Ishikawa (cell line): ENCODE results near the gene TACC2.

Experiments used
- CEBPB ChIP-seq: IDR thresholded peaks from 2 replicates; pipeline ENCODE4 v1.6.1; 2012
- CREB1 ChIP-seq: IDR thresholded peaks from 2 replicates; pipeline ENCODE4 v1.6.1; 2012; ENCODE audit warnings: low read depth
- EGR1 ChIP-seq: IDR thresholded peaks from 2 replicates; pipeline ENCODE4 v1.6.1; 2012
- EP300 ChIP-seq: IDR thresholded peaks from 2 replicates; pipeline ENCODE4 v1.6.1; 2012; ENCODE audit warnings: borderline replicate concordance
- FOXM1 ChIP-seq: IDR thresholded peaks from 2 replicates; pipeline ENCODE4 v1.6.1; 2012; ENCODE audit warnings: low read depth, borderline replicate concordance
- NFIC ChIP-seq: IDR thresholded peaks from 2 replicates; pipeline ENCODE4 v1.6.1; 2012
- RAD21 ChIP-seq: IDR thresholded peaks from 2 replicates; pipeline ENCODE4 v1.6.1; 2012; ENCODE audit warnings: low read depth
- TAF1 ChIP-seq: IDR thresholded peaks from 2 replicates; pipeline ENCODE4 v1.6.1; 2012; ENCODE audit warnings: low read depth, mild to moderate bottlenecking
- TEAD4 ChIP-seq: IDR thresholded peaks from 2 replicates; pipeline ENCODE4 v1.6.1; 2012
- YY1 ChIP-seq: IDR thresholded peaks from 2 replicates; pipeline ENCODE4 v1.6.1; 2012; ENCODE audit warnings: low read depth
- ZBTB7A ChIP-seq: IDR thresholded peaks from 2 replicates; pipeline ENCODE4 v1.6.1; 2012; ENCODE audit warnings: low read depth
- TF ChIP-seq, protein P1 (sequence below): IDR thresholded peaks from 2 replicates; pipeline ENCODE4 v1.6.1; 2012
- TF ChIP-seq, protein P2 (sequence below): IDR thresholded peaks from 2 replicates; pipeline ENCODE4 v1.6.1; 2012
- TF ChIP-seq, protein P3 (sequence below): IDR thresholded peaks from 2 replicates; pipeline ENCODE4 v1.6.1; 2012; ENCODE audit warnings: low read depth, mild to moderate bottlenecking

The TACC2 gene, protein sequence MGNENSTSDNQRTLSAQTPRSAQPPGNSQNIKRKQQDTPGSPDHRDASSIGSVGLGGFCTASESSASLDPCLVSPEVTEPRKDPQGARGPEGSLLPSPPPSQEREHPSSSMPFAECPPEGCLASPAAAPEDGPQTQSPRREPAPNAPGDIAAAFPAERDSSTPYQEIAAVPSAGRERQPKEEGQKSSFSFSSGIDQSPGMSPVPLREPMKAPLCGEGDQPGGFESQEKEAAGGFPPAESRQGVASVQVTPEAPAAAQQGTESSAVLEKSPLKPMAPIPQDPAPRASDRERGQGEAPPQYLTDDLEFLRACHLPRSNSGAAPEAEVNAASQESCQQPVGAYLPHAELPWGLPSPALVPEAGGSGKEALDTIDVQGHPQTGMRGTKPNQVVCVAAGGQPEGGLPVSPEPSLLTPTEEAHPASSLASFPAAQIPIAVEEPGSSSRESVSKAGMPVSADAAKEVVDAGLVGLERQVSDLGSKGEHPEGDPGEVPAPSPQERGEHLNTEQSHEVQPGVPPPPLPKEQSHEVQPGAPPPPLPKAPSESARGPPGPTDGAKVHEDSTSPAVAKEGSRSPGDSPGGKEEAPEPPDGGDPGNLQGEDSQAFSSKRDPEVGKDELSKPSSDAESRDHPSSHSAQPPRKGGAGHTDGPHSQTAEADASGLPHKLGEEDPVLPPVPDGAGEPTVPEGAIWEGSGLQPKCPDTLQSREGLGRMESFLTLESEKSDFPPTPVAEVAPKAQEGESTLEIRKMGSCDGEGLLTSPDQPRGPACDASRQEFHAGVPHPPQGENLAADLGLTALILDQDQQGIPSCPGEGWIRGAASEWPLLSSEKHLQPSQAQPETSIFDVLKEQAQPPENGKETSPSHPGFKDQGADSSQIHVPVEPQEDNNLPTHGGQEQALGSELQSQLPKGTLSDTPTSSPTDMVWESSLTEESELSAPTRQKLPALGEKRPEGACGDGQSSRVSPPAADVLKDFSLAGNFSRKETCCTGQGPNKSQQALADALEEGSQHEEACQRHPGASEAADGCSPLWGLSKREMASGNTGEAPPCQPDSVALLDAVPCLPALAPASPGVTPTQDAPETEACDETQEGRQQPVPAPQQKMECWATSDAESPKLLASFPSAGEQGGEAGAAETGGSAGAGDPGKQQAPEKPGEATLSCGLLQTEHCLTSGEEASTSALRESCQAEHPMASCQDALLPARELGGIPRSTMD (N-terminal part only)

DNA sequence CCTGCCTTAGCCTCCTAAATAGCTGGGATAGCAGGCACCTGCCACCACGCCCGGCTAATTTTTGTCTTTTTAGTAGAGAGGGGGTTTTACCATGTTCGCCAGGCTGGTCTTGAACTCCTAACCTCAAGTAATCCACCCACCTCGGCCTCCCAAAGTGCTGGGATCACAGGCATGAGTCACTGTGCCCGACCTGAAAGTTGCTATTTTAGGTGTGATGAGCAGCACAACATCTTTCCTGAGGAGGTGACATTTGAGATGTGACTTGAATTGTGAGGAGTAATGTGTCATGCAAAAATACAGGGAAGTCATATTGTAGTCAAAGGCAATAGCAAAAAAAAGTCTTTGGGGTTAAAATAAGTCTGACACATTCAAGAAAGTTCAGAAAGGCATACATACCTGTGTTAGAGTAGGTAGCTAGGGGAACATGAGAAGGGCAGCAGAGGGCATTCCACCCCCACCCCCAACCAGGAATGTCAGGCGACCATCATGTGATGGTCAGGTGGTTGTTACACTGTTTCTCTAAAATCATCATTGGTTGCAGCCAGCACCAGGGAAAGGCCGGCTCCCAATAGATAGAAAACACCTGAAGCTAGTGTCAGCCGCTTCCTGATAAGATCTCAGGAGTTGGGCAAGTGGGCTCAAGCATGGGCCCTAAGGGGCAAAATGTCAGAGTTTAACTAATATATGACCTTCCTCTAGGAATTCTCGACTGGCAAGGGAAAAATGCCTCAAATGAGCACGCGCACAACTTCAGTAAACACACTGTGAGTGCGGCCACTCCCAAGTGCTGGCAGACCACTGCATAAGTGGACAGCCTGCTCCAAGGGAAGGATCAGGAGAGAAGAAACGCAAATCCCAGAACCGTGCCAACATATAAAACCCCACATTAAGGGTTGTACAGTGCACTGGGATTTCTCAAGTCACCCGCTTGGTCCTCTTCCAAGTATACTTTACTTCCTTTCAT, at the start of gene TACC2:
Gene TACC2, plus strand, starts transcription at position 803 of the 964 bp plus-strand sequence. CDS start 32,819 bp downstream, outside the sequence.
- TF ChIP-seq, protein P1, sequence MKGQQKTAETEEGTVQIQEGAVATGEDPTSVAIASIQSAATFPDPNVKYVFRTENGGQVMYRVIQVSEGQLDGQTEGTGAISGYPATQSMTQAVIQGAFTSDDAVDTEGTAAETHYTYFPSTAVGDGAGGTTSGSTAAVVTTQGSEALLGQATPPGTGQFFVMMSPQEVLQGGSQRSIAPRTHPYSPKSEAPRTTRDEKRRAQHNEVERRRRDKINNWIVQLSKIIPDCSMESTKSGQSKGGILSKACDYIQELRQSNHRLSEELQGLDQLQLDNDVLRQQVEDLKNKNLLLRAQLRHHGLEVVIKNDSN, result peak; percentile 58
- no peak for TF ChIP-seq CEBPB
- TF ChIP-seq, protein P2, sequence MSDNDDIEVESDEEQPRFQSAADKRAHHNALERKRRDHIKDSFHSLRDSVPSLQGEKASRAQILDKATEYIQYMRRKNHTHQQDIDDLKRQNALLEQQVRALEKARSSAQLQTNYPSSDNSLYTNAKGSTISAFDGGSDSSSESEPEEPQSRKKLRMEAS, result no peak

DNA sequence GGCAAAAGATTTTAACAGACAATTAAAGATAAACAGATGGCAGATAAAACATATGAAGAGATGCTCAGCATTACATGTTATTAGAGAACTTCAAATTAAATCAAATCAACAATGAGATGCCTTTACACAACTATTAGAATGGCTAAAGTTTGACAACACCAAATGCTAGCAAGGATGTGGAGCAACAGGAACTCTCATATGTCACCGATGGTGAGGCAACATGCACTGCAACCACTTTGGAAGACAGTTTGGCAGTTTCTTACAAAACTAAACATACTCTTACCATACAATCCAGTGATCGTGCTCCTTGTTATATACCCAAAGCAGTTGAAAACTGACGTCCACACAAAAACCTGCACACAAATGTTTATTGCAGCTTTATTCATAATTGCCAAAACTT, 47.4 kb upstream of the TACC2 start:
- no peak for TF ChIP-seq TAF1
- no peak for TF ChIP-seq ZBTB7A
- no peak for TF ChIP-seq YY1
- TF ChIP-seq NFIC, result no peak
- TF ChIP-seq EP300, result no peak
- TF ChIP-seq FOXM1, result no peak
- TF ChIP-seq EGR1, result no peak
- no peak for TF ChIP-seq CEBPB
- TF ChIP-seq, protein P3, sequence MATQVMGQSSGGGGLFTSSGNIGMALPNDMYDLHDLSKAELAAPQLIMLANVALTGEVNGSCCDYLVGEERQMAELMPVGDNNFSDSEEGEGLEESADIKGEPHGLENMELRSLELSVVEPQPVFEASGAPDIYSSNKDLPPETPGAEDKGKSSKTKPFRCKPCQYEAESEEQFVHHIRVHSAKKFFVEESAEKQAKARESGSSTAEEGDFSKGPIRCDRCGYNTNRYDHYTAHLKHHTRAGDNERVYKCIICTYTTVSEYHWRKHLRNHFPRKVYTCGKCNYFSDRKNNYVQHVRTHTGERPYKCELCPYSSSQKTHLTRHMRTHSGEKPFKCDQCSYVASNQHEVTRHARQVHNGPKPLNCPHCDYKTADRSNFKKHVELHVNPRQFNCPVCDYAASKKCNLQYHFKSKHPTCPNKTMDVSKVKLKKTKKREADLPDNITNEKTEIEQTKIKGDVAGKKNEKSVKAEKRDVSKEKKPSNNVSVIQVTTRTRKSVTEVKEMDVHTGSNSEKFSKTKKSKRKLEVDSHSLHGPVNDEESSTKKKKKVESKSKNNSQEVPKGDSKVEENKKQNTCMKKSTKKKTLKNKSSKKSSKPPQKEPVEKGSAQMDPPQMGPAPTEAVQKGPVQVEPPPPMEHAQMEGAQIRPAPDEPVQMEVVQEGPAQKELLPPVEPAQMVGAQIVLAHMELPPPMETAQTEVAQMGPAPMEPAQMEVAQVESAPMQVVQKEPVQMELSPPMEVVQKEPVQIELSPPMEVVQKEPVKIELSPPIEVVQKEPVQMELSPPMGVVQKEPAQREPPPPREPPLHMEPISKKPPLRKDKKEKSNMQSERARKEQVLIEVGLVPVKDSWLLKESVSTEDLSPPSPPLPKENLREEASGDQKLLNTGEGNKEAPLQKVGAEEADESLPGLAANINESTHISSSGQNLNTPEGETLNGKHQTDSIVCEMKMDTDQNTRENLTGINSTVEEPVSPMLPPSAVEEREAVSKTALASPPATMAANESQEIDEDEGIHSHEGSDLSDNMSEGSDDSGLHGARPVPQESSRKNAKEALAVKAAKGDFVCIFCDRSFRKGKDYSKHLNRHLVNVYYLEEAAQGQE, result no peak
- no peak for TF ChIP-seq TEAD4

DNA sequence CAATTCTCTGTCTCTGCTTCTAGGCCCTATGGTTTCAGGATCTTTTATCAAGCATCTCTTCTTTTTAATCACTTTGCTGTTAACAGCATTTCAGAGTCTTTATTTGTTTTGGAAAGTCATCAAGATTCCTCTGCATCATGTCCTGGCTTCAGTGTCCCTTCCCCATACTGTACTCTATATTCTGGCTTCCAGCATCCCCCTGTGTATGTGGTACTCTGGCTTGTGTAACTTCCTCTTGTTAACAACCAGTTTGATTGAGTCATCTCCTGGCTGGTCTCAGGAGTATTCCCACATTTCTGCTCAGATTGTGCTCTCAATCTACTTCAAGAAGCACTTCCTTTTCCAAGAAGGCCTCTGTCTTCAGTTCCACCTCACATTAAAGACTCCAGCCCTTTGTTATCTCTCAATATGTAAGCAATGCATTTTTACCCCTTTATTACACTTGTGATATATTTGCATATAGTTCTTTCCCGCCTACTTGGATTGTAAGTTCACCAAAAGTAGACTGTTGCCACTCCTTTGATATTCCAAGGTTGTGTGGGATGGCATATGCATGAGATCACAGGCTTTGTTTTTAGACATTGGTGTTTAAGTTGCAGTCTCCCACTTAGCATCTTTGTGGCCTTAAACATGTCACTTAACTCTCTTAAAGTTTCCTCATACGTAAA, 46.1 kb upstream of the TACC2 start:
- TF ChIP-seq EGR1 (no peak), YY1 (no peak), CREB1 (no peak), CEBPB (no peak), FOXM1 (no peak), TEAD4 (no peak), EP300 (no peak), NFIC (no peak), ZBTB7A (no peak), RAD21 (no peak), TAF1 (no peak)
- TF ChIP-seq, protein P1, result no peak
- TF ChIP-seq, protein P3, result no peak
- TF ChIP-seq, protein P2, result no peak
